ENCODE data around the gene KIF3C.

KIF3C gene

DNA sequence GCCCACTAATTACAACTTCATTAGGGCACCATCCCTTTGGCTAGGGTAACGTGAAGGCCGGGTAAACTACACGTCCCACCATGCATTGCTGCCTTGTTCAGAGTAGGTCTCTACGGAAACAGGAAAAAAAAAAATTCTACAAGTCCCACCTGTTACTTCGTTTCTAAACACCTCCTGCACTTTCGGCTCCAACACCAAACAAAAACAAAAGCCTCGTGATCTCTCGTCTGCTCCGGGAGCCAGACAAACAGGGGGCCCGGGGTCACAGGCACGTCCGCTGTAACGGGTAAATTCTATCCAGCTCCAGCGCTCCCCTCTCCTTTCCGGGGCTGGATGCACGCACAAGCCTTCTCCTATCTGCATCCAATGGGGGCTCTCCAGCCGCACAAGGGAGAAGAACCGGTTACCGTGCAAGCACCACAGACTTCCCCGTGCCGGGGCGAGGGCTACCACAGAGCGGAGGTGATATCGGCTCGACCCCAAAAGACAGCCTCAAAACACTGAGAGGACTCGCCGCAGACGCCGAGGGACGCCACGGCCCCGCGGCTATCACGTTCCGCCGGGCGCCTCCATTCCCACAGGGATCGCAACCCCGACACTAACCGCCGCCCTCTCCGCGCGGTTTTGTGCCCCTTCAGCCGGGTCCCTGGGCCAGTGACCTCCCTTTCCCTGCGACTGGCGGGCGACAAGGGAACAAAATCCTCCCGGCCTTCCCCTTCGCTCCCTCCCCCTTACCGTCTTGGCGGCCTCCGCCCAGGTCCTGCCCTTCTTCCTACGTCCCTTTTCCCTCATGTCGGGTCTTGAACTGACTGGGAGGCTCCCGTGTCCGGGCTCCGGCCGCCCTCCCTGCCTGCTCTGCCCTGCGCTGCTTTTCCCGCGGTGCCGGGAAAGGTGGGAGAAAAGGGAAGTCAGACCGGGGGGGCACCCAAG, 104.6 kb downstream of the KIF3C start:
- DNase-seq (ENCODE audit: low spot score) = peak; percentile 41

All from COLO829 (cell line).